ENCODE results near the gene SPOCK1. TPM values are rescaled to one million over a fixed set of nuclear protein-coding genes. Genes with fewer than 3 reads are reported as not detected.

Gene SPOCK1
- total RNA-seq, 1 donor from 2014 or later: 81.2 TPM

DNA sequence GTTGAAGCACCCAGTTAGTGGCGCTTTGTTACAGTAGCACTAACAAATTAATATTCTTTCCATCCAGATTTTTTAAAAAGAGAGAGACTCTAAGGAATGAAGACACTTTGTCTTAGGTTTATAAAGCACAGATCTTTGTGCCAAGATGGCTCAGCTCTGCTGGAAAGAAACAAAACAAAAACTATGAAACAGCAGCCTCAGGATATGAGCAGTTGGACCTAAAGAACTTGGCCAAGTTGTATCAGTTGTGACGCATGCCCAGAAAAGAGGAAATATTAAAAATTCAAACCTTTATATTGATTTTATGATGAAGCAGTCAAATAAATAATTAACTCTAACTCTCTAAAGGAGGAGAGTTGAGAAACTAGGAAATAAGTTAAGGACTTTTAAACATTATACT lies 427.2 kb downstream of the SPOCK1 start:
- intact Hi-C loops (cut with DNase I): loop anchor here (1.0 to 10.0 kb wide), 6 partner anchors 70 to 553 kb away; partner anchors contain the start of gene SPOCK1
- H3K9me3 ChIP-seq: no peaks in the 10 kb centered on the region
- H3K4me3 ChIP-seq: no peak overlapping the region
- TF ChIP-seq CTCF (IDR thresholded peaks at IDR 0.05): no peak
- H3K36me3 ChIP-seq: no peaks in the 10 kb centered on the region
- H3K27ac ChIP-seq: peak overlapping the region; percentile 73 to 87
- H3K4me1 ChIP-seq: peaks cover 3 to 13% of the 10 kb centered on the region in 2 donors
- H3K27me3 ChIP-seq: no peaks in the 10 kb centered on the region
- DNase-seq (ENCODE audit: low spot score in 2 of 2): no peak

GRCh38 chr5:137071526-137071925 lies 427.6 kb downstream of the SPOCK1 start:
- Histone ChIP-seq H3K4me3 (no peak overlapping the region), H3K27ac (peak overlapping the region; percentile 73 to 87), H3K9me3 (no peaks in the 10 kb centered on the region), H3K36me3 (no peaks in the 10 kb centered on the region), H3K27me3 (no peaks in the 10 kb centered on the region), H3K4me1 (peaks cover 3 to 13% of the 10 kb centered on the region in 2 donors)
- intact Hi-C loops (cut with DNase I): loop anchor here (5.0 to 10.0 kb wide), 3 partner anchors 136 to 553 kb away; no protein-coding TSS in a partner anchor
- no peak for DNase-seq (ENCODE audit: low spot score in 2 of 2)
- no peak for TF ChIP-seq CTCF (IDR thresholded peaks at IDR 0.05)

GRCh38 chr5:137070521-137070920 lies 428.6 kb downstream of the SPOCK1 start:
- intact Hi-C loops (cut with DNase I): loop anchor here (5.0 to 10.0 kb wide), 3 partner anchors 137 to 554 kb away; no protein-coding TSS in a partner anchor
- Histone ChIP-seq H3K27ac (no peak overlapping the region), H3K4me3 (no peak overlapping the region), H3K4me1 (peaks cover 3 to 13% of the 10 kb centered on the region in 2 donors), H3K9me3 (no peaks in the 10 kb centered on the region), H3K27me3 (no peaks in the 10 kb centered on the region), H3K36me3 (no peaks in the 10 kb centered on the region)
- TF ChIP-seq CTCF (IDR thresholded peaks at IDR 0.05): no peak
- DNase-seq (ENCODE audit: low spot score in 2 of 2): no peak

DNA sequence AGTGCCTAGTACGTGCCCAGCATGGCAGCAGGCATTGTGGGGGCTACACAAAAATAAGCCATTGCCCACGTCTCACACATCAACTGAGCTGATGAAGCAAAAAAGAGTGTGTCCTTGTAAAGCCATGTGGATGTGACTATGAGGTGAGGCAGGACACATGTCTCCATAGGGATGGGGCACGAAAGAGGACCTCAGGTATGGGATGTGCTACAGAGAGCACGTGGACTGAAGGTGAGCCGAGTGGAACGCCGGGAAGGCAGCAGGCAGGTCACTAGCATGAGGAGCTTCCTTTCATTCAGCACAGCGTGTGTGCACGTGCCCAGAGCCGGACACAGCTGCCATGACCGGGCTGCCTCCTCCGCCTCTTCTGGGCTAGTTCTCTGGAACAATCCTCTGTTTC lies 429.8 kb downstream of the SPOCK1 start:
- Histone ChIP-seq H3K36me3 (no peaks in the 10 kb centered on the region), H3K27ac (no peak overlapping the region), H3K27me3 (no peaks in the 10 kb centered on the region), H3K4me1 (peaks cover 3 to 13% of the 10 kb centered on the region in 2 donors), H3K9me3 (no peaks in the 10 kb centered on the region), H3K4me3 (no peak overlapping the region)
- DNase-seq (ENCODE audit: low spot score in 2 of 2): no peak
- TF ChIP-seq CTCF (IDR thresholded peaks at IDR 0.05): no peak
- intact Hi-C loops (cut with DNase I): no loop called here

GRCh38 chr5:137061382-137061781 lies 437.7 kb downstream of the SPOCK1 start:
- no peak for DNase-seq (ENCODE audit: low spot score in 2 of 2)
- H3K9me3 ChIP-seq: no peaks in the 10 kb centered on the region
- intact Hi-C loops (cut with DNase I): no loop called here

More at GRCh38 chr5:137061382-137061781, 437.7 kb downstream of the SPOCK1 start:
- Histone ChIP-seq H3K36me3 (no peaks in the 10 kb centered on the region), H3K27ac (no peak overlapping the region), H3K4me3 (no peak overlapping the region), H3K27me3 (no peaks in the 10 kb centered on the region), H3K4me1 (no peaks in the 10 kb centered on the region)
- TF ChIP-seq CTCF (IDR thresholded peaks at IDR 0.05): no peak

Data from ascending aorta (tissue), 2 donors.